ENCODE results near the gene DCAF15.

- TF ChIP-seq CTCF (IDR thresholded peaks at IDR 0.05 in 4 of 5, conservative IDR thresholded peaks at IDR 0.05 in 1 of 5) (no peak), POLR2A (IDR thresholded peaks at IDR 0.05) (no peak)
Observed at GRCh38 chr19:13993590-13994300, 41.4 kb downstream of the DCAF15 start.
